ENCODE results near the gene EML3.

DNA sequence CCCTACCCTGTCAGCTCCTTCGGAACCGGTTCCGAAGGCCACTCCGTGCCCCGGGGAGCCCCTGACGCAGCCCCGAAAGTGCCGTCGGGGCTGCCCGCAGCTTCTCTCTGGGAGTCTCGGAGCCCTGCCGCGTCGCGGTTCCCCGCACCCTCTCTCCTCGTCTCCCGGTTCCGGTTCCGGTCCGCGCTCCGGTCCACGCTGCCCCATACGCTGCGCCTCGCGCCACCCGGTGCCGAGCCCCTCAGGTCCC, 11.5 kb downstream of the EML3 start:
- TF ChIP-seq, protein P1, sequence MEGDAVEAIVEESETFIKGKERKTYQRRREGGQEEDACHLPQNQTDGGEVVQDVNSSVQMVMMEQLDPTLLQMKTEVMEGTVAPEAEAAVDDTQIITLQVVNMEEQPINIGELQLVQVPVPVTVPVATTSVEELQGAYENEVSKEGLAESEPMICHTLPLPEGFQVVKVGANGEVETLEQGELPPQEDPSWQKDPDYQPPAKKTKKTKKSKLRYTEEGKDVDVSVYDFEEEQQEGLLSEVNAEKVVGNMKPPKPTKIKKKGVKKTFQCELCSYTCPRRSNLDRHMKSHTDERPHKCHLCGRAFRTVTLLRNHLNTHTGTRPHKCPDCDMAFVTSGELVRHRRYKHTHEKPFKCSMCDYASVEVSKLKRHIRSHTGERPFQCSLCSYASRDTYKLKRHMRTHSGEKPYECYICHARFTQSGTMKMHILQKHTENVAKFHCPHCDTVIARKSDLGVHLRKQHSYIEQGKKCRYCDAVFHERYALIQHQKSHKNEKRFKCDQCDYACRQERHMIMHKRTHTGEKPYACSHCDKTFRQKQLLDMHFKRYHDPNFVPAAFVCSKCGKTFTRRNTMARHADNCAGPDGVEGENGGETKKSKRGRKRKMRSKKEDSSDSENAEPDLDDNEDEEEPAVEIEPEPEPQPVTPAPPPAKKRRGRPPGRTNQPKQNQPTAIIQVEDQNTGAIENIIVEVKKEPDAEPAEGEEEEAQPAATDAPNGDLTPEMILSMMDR (IDR thresholded peaks at IDR 0.05) = no peak
- TF ChIP-seq JUN (CRISPR knock-in tag; IDR thresholded peaks at IDR 0.05) (no peak), NR2C2 (CRISPR knock-in tag; IDR thresholded peaks at IDR 0.05) (no peak), ESRRA (CRISPR knock-in tag; IDR thresholded peaks at IDR 0.05; ENCODE audit: borderline replicate concordance) (no peak), TEAD4 (CRISPR knock-in tag; IDR thresholded peaks at IDR 0.05) (no peak), KAT7 (CRISPR knock-in tag; IDR thresholded peaks at IDR 0.05; ENCODE audit: borderline replicate concordance) (no peak)
- TF ChIP-seq, protein P2, sequence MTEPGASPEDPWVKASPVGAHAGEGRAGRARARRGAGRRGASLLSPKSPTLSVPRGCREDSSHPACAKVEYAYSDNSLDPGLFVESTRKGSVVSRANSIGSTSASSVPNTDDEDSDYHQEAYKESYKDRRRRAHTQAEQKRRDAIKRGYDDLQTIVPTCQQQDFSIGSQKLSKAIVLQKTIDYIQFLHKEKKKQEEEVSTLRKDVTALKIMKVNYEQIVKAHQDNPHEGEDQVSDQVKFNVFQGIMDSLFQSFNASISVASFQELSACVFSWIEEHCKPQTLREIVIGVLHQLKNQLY (CRISPR knock-in tag; IDR thresholded peaks at IDR 0.05) = no peak
- TF ChIP-seq, protein P3, sequence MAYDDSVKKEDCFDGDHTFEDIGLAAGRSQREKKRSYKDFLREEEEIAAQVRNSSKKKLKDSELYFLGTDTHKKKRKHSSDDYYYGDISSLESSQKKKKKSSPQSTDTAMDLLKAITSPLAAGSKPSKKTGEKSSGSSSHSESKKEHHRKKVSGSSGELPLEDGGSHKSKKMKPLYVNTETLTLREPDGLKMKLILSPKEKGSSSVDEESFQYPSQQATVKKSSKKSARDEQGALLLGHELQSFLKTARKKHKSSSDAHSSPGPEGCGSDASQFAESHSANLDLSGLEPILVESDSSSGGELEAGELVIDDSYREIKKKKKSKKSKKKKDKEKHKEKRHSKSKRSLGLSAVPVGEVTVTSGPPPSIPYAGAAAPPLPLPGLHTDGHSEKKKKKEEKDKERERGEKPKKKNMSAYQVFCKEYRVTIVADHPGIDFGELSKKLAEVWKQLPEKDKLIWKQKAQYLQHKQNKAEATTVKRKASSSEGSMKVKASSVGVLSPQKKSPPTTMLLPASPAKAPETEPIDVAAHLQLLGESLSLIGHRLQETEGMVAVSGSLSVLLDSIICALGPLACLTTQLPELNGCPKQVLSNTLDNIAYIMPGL (CRISPR knock-in tag; IDR thresholded peaks at IDR 0.05) = no peak
- TF ChIP-seq, protein P4, sequence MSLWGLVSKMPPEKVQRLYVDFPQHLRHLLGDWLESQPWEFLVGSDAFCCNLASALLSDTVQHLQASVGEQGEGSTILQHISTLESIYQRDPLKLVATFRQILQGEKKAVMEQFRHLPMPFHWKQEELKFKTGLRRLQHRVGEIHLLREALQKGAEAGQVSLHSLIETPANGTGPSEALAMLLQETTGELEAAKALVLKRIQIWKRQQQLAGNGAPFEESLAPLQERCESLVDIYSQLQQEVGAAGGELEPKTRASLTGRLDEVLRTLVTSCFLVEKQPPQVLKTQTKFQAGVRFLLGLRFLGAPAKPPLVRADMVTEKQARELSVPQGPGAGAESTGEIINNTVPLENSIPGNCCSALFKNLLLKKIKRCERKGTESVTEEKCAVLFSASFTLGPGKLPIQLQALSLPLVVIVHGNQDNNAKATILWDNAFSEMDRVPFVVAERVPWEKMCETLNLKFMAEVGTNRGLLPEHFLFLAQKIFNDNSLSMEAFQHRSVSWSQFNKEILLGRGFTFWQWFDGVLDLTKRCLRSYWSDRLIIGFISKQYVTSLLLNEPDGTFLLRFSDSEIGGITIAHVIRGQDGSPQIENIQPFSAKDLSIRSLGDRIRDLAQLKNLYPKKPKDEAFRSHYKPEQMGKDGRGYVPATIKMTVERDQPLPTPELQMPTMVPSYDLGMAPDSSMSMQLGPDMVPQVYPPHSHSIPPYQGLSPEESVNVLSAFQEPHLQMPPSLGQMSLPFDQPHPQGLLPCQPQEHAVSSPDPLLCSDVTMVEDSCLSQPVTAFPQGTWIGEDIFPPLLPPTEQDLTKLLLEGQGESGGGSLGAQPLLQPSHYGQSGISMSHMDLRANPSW (CRISPR knock-in tag; conservative IDR thresholded peaks at IDR 0.05; ENCODE audit: low read depth) = no peak
- TF ChIP-seq, protein P5, sequence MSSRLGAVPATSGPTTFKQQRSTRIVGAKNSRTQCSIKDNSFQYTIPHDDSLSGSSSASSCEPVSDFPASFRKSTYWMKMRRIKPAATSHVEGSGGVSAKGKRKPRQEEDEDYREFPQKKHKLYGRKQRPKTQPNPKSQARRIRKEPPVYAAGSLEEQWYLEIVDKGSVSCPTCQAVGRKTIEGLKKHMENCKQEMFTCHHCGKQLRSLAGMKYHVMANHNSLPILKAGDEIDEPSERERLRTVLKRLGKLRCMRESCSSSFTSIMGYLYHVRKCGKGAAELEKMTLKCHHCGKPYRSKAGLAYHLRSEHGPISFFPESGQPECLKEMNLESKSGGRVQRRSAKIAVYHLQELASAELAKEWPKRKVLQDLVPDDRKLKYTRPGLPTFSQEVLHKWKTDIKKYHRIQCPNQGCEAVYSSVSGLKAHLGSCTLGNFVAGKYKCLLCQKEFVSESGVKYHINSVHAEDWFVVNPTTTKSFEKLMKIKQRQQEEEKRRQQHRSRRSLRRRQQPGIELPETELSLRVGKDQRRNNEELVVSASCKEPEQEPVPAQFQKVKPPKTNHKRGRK (CRISPR knock-in tag; IDR thresholded peaks at IDR 0.05; ENCODE audit: borderline replicate concordance) = no peak
- TF ChIP-seq, protein P6, sequence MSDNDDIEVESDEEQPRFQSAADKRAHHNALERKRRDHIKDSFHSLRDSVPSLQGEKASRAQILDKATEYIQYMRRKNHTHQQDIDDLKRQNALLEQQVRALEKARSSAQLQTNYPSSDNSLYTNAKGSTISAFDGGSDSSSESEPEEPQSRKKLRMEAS (CRISPR knock-in tag; IDR thresholded peaks at IDR 0.05) = no peak

Data from WTC11 (cell line).